Left renal pelvis (tissue), 4 donors: Measurements from ENCODE around the gene ARPP21. TPM values are rescaled to one million over a fixed set of nuclear protein-coding genes. Genes with fewer than 3 reads are reported as not detected.

Experiments
- DNase-seq, 4 donors: peaks; one replicate each; pipeline ENCODE4 v3.0.0-alpha.2; 2013; ENCODE audit warnings: low read depth in 4 of 4, low spot score in 3 of 4
- polyA plus RNA-seq, 4 donors: library from polyadenylated mRNA; unstranded; fragments of 120-200 nt; gene quantifications; one replicate each; pipeline ENCODE4 v1.2.1, GENCODE V29; 2013; ENCODE audit not compliant: insufficient read length in 4 of 4

Gene ARPP21
- polyA plus RNA-seq, 4 donors: 1.2 to 1.6 (median 1.3) TPM

DNA sequence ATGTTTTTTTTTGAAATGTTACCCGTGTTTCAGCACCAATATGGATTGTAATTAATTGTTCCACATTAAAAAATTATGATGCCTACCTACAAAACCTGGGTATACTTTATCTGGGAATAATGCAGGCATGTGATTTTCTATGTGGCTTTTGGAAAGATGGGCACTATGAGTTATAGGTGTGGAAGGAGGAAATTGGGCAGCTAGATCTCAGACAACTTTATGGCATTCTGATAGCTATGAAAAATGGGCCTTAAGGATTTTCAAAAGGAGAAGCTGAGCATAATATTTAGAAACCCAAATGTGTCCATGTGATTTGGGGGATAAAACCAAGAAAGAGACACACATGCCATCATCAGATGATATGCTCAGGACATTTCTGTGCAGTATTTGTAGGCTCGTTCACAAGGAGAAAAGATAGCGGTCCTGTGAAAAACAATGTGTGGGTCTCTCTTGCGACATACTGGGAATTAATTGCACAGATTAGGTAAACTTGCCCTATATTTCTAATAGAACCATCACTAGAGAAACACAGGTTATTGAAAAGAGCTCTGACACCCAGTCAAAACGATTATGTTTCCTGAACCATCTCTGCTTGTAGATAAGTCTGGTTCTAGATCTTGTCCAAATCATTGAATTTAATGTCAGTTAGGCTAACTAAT, 35.3 kb downstream of the ARPP21 start:
- DNase-seq: no peak

DNA sequence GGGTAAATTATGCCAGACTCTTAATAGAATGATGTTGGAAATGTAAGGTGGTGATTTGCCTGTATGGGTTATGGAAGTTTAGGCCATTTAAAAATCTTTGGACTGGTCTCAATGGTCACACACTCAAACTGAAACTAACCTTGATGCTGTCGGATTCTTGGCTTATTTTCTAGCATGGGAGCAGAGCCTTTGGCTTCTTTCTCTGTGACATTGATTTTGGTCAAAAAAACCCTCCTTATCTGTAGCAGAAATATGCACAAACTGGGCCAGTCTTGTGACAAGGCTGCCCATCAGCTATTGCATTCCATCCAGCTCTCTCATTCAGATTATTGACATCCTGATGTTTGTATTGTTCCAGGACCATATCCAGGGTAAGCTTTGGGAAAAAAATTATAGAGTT, 35.9 kb downstream of the ARPP21 start:
- no peak for DNase-seq

DNA sequence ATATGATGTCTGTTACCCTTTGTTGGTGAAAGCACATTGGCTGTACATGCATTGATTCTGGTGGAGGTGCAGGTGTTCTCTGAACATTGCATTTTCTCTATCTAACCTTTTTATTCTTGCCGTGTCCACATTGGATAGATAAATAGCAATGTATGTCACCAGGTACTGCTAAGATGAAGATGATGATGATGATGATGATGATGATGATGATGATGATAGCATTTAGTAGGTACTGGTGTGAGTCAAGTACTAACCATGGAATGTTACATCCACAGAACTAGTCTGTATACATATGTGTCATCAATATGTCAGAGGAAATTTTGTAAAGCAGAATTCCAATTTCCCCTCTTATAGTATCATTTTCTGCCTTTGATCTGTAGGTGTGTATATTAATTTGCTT, 36.3 kb downstream of the ARPP21 start:
- DNase-seq: no peak

DNA sequence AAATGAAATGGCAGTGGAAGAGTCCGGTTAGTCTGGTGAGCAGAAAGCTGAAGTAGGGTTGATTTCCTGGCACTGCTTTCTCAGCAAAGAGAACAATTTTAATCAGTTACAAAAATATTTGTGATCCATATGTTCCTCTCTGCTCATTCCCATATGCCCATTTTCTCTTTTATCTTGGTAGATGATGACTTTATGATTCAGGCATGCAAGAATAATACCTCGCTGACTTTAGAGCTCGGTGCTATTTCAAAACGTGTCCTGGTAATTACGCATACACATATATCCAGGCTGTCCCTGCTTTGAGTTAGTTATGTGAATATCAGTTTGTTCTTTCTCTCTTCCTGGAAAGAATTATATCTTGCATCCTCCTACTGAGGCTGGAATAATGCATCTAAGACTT, 38.5 kb downstream of the ARPP21 start:
- no peak for DNase-seq

DNA sequence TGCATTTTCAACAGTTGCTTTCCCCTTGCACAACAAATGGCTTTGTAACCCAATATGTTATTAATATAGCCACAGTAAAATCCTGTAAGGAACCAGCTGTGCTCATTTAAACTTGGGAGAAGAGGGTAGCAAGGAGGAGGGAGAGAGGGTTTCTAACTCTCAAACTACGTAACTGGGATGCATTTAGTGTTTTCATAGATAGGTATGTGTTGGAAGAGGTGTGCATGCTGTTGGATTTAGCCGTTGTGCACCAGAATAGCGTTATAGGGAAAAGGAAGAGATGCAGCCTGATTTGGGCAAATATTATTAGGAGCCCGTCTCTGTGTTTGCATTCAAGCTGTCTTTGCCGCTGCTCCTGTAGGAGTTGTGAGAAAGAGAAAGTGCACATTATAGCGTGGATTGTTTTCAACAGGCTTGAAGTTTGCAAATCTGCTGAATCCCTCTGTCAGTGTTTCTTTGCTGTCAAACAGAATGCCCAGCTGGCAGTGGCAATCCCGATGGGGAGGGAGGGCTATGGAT, 39.4 kb downstream of the ARPP21 start:
- DNase-seq: no peak

DNA sequence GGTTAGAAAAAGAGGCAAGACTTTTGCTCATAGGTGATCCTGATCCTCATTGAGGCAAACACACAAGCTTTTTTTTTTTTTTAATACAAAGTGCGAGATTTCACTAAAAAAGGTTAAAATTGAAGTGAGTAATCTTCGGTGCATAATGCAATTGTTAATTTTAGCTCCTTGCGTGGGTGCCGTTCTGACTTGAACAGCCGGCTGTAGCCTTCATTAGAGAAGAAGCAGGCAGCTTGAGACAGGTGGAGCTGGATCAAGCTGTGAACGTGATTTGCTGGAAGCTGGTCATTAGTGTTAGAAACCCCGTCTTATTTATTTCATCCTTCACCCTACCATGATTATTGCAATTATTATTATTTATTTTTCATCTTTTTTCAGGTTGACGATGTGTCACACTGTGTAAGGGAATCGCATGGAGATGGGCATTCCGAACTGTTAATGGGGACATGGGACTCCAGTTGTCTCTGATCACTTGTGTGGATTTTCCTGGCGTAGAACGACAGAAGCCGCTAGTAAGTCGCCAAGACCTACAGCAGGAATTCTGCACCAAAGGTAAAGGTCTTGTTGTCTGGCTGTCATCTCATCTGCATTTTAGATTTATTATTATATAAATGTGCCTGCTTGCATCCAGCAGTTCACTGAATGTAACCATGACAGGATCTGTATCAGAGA, 40.2 kb downstream of the ARPP21 start:
- no peak for DNase-seq

DNA sequence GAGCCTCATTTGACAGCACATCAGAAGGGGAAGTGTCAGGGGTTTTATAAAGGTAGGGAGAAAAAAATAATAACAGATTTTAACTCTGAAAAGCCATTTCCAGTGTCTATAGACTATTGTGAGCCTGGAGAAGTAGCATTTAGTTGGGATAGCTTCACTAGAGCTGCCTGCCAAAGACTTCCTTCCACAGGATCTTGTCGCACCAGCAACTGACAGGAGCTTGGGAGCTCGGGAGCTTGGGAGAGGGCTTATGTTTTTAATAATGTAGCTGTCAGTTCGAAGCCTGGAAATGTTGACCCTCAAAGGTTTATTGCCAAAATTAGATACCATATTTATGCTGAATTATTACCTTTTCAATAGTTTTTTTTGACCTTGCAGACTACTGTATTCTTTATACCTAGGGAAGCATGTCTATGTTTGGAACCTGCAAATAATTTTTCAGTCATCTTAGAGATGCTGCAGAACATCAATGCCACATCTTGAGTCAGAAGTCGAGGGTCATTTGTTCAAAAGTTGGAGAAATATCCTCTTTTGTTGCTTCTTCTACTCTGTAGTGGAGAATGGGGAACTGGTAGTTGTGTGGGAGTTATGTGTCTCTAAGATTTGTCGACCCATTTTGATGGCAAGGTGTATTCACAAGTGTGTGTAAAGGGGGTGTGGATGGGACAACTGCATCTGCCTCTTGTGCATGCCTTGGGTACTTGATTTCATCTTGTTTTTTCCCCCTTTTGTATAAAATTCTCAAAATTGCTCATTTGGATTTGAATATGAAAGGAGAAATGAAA, 41.7 kb downstream of the ARPP21 start:
- DNase-seq: no peak

DNA sequence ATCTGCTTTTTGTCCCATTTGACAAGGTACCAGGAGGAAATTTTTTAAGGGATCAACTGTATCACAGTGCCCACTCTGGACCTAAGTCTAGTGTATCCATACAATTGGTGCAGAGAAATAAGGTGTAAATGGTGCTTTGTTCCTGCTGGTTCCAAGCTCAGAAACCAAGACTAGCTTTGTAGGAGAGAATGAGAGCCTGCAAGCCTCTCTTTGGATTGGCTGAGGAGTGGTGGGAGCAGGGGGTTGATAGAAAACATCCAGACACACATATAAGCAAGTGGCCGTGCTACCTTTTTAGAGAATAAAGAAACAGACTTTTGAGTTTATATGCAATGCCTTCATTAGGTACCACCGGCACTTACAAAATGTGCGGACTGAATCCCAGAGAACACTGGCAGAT, 45.8 kb downstream of the ARPP21 start:
- no peak for DNase-seq

DNA sequence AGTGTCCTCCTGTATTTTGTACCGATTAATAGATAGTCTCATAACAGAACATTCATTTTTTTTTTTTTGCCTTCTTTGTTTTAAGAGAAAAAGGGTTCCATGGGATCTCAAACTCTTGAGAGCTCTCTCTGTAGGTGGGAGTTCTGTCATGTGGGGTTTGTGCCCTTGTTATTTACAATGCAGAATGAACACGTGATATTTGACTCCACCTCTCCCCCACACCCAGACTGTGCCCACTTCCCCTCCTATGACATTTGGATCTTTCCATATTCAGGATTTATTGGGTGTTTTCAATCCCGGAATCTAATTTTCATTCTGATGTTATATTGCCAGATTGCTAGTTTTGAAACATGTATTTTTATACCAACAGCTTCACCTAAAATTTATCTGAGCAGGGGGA, 49.5 kb downstream of the ARPP21 start:
- DNase-seq: no peak

DNA sequence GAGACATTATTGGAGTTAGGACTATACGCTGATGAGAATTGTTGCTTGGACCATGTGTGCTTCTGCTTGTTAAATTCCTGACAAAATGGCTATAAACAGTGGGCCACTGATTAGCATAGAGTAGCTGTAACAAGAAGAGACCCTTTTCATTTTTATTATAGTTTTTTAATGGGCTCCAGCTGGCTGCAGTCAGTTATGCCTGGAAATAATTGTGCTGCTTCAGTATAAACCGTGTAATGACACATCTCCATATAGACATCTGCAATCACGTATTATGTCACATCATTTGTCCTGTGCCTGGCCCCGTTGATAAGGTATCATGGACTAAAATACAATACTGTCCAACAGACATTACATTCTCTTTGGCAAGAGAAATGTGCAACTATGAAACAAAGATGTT, 50.9 kb downstream of the ARPP21 start:
- no peak for DNase-seq

DNA sequence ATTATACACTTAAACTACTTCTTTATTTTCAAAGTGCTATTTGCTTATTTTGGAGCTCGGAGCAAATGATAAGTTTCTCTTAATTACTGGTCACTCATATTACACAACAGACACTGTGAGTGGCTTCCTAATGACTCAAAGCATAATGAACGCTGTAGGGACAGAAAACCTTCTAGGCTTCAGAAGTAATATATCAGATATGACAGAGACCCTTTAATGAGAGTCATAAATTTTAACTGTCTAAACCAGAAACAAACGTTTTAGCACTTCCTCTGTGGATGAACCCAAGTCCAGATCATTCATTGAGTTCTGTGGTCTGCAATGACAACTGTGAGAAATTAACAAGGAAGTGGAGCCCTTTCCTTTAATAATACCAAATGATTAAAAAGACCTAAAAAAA, 66.6 kb downstream of the ARPP21 start:
- DNase-seq: no peak

DNA sequence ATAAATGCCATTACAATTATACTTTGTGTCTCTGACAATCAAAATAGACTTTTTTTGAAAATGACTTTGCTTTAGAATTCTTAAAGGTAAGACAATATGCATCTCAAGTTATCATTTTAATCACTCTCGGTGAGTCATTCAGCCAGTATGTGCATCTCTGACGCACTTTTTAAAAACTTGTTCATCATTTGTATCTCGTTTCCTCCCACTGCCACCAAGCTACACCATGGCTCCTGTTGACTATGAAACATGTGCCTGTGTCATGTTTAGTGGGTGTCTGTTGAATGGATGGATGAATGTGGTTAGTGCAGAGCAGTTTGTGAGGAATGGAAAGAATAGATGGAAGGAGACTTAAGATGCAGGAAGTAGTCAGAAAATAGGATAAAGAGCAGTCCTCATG, 68.6 kb downstream of the ARPP21 start:
- no peak for DNase-seq

DNA sequence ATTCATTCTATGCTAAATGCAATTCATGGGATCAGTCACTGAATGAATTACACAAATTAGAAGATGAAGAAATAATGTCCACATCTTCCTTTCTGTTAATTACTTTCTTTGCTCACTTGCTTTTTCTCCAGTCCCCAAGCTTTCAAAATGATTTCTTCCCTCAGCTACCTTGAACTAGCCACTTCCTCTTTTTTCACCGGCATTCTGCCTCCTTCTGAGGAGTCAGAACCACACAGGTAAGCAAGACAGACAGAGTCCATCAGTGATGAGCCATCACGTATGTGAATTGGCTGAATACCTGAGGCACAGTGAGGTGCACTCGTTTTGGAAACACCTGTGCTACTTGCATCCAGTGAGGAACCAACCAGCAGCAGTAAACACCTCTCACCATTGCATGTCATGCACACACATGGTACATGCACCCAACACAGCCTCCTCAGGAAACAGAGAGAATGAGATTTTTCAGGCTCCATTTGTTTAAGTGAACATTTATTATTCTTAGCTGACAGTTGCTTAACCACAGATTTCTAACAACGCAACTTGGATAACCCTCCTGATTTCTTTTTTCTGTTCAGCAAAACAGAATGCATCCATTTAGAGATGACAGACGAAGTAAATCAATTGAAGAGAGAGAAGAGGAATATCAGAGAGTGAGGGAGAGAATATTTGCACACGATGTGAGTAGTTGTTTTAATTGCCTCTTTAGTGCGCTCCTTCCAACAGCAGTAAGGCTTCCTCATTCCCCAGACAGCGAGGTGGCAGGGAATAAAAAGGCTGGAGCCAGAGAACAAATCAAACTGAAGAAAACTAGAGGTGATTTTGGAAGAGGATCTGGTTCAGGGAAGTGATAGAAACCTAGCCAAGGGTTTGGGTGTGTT, 69.3 kb downstream of the ARPP21 start:
- no peak for DNase-seq

DNA sequence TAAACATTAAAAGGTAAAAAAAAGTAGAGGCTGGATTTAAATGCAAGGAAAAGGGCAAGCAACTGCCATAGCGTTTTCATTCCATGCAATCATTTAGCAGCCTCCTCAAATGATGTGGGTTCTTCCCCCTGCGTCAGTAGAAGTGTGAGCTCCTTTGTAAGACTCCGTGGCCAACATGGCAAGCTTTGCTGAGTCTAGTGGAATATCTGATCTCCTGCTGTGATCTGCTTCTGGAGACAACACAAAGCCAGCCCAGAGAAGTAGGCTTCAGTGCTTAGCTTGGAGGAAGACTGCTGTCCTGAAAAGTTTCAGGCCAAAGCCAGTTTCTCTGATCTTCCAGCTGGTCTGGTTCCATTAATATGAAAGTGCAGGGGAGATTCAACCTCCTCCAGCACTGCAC, 70.4 kb downstream of the ARPP21 start:
- no peak for DNase-seq

DNA sequence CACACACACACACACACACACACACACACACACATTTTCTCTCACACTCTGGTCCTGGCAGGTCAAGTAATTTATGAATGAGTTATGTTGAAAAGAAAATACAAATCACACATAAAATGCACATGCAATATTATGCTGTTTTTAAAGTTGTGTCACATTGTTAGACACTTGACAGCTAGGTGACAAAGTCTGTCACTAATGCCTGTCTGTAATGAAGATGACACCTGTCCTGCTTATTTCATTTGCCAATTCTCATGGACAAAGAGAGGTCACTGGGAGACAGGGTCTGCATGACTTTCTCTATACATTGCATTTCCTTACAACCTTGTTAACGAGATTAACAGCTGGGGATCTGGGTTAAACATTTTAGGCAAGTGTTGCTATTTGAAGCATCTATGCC, 71.2 kb downstream of the ARPP21 start:
- DNase-seq: no peak

DNA sequence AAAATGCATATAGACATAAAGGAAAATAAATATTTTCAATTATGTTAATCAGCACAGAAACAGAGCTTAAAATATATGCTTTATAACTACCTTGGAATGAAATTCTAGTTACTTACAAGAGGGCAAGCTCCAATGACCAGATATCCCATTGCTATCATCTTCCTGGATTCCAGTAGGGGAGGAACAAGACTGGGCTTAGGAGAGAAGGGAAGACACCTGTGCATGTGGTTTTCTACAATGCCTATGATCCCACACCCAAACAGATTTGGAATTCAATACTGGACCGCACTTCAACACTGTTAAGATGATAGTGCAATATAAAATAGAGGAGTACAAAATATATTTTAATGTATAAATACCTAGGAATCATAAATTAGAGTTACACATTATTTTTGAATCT, 79.6 kb downstream of the ARPP21 start:
- DNase-seq: no peak

DNA sequence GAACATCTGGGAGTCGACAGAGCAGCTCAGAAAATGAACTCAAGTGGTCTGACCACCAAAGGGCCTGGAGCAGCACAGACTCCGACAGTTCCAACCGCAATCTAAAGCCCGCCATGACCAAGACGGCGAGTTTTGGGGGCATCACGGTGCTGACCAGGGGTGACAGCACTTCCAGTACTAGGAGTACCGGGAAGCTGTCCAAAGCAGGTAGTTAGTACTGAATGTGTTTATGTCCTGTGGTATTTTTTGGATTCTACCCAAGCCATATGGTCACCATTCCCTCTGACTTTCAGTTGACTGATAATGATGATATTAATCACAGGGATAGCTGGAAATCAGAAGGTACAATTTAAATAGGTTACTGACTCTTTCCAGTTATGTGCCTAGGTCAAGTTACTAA, 82.3 kb downstream of the ARPP21 start:
- no peak for DNase-seq

DNA sequence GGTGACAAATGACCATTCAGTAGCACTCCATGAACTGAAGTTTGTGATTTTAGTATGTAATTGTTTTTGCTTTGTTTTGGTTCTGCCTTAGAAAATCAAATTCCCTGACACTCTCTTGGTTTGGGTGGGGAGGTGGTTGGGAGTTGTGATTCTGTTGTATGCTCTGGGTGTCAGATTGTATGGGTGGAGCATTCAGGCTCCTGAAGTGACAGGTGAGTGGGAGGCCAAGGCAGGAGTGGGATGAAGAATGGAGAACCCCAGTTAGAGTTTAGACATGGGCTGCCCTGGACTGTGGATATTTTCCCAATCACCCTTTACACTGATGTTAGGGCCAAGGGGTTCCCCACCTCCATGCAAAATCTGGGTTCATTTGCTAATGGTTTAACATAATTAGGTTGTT, 83.6 kb downstream of the ARPP21 start:
- DNase-seq: no peak

DNA sequence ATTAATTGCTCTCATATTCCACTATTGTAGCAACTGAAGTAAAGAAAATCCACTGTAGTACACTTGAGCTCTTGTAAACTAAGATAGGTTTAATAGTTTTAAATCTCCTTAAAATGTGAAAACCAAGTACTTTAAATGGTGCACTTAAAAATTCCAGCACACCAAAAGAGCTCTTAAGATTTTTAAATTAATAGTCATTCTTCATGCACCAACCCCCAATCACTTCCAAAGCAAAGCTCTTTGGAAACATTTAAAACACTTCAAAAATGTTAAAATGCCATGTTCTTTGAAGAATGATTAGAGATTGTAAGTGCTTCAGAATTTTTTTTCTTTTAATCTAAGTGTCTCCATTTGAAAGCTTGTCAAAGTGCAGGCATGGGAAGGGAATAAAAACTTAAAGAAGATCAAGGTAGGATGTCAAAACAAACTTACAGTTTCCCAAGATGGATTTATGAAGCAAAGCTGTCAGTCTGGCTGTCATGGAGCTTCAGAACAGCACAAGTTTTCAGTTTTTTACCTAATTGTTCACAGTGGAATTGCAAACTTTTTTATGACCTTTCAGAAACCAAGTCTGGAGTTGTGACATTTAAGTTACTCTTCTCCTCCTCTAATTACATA, 84.3 kb downstream of the ARPP21 start:
- DNase-seq: no peak

DNA sequence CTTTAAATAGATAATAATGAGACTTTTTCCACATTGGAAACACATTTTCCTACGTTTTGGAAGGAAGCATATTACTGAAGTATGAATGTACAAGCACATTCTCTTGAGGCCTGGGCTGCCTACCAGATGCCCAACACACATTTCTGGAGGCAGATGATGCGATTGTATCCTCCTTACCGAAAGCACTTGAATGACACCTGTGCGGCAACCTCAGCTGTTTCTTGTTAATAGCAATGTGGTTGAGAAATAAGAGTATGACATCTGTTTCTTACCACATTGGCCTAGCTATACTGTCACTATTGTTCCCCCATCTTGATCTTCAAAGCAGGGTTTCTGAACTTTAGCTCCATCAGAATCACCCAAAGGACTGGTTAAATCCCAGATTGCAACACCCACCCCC, 84.8 kb downstream of the ARPP21 start:
- no peak for DNase-seq
